NCI-H510A treated with DMSO at 0.1 percent for 48 hours (cell line): ENCODE data around the gene MAMSTR.
"Not testable (repeated sequence)": the region's sequence is repeated elsewhere in the genome, so short reads cannot be mapped to it uniquely, and the experiment has no call there.

ENCODE experiments used
- DNase-seq: peaks from one replicate; lab custom pipeline; 2025; lab: John Stamatoyannopoulos, UW

MAMSTR gene

DNA sequence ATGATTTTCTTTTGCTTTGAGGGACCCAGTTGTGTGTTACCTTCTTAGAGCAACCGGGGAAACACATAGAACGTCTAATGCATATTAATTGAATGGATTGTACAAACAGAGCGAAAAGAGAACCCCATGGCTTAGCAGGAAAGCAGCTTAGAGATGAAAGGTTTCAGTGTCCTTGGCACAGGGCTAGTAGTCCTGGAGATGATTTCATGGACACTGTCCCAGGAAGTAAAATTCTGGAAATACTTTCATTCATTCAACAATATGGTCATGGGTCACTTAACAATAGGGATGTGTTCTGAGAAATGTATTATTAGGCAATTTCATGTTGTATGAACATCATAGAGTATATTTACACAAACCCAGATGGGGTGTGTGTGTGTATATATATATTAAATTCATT is 33.4 kb downstream of the MAMSTR start:
- DNase-seq, result no peak

- no peak for DNase-seq
These were observed 33.9 kb downstream of the MAMSTR start for GRCh38 chr19:48685583-48685982.

DNA sequence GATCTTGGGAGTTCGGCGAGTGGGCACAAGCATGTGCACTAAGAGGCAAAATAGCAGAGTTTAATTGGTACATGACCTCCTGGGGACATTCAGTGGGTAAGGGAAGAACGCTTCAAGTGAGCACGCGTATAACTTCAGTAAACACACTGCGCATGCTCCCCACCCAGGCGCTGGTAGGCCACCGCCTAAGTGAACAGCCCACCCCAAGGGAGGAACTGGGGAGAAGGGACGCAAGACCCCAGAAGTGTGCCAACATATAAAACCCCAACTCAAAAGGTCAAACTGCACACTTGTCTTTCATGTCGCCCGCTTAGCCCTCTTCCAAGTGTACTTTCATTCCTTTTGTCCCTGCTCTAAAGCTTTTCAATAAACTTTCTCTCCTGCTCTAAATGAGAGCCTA is 36.2 kb downstream of the MAMSTR start:
- DNase-seq, result no peak

DNA sequence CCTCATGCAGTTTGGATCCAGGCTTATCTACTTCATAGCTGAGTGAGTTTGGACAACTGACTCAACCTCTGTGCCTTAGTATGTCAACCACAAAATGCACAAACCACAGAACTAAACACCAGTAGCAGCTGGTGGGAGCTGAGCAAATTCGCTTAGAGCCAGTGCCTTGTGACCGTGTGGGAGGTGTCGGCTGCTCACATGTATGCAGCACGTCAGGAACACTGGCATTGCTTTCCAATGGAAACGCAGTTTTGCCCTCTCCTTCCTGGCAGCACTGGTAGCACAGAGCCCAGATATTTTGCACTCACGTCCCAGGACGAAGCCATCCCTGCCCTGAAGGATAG is 38.4 kb downstream of the MAMSTR start:
- DNase-seq, result no peak

DNA sequence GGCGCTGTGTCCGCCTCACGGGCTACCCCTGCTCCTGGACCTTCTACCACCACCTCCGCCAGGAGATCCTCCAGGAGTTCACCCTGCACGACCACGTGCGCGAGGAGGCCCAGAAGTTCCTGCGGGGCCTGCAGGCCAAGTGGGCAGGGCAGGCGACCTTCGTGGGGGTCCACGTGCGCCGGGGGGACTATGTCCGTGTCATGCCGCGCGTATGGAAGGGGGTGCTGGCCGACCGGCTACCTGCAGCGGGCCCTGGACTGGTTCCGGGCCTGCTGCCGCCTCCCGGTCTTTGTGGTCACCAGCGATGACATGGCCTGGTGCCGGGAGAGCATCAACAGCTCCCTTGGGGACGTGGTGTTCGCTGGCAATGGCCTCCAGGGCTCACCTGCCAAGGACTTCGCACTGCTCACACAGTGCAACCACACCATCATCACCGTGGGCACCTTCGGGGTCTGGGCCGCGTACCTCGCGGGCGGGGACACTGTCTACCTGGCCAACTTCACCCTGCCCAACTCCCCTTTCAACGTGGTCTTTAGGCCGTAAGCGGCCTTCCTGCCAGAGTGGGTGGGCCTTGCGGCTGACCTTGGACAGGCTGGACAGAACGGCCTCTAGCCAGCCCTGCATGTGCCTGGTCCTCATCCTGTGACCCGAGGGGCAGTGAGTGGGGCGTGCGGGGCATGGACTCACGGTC is 38.9 kb downstream of the MAMSTR start:
- no peak for DNase-seq

DNA sequence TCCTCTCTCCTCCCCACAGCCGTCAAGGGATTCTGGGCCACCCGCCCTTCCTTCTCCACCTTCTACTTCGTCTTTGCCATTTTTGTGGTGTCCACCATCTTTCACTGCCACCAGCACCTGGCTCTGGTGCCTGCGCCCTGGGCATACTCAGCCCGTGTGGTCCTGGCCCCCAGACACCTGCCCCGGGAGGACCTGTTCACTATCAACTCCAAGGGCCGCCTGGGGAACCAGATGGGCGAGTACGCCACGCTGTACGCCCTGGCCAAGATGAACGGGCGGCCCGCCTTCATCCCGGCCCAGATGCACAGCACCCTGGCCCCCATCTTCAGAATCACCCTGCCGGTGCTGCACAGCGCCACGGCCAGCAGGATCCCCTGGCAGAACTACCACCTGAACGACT is 39.5 kb downstream of the MAMSTR start:
- DNase-seq, result not testable (repeated sequence)

DNA sequence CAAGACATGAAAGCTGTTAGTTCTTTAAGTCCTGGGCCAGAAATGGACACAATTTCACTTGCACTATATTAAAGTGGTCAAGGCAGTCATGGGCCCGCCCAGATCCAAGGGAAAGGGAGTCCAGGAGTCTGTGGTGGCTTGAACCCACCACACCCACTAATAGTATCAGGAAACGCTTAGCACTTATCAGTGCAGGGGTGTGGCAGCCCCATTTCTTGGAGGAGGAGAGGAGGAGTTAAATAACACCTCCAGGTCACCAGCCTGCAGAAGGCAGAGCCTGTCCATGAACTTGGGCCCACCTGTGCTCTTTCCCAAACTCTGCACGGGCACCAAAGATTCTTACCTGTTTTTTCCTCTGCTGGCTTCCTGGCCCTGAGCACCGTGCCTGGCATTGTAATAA is 41.3 kb downstream of the MAMSTR start:
- DNase-seq, result no peak

DNA sequence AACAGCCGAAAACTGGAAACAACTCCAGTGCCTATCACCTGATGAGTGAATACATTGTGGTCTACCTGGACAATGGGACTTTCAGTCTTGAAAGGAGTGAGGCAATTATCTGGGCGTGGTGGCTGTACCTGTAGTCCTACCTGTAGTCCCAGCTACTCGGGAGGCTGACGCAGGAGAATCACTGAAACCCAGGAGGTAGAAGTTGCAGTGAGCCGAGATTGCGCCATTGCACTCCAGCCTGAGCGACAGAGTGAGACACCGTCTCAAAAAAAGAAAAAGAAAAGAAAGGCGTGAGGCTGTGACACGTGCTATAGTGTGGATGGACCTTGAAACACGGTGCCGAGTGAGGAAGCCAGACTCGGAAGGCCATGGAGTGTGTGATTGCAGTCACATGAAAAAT is 42.6 kb downstream of the MAMSTR start:
- DNase-seq, result no peak

DNA sequence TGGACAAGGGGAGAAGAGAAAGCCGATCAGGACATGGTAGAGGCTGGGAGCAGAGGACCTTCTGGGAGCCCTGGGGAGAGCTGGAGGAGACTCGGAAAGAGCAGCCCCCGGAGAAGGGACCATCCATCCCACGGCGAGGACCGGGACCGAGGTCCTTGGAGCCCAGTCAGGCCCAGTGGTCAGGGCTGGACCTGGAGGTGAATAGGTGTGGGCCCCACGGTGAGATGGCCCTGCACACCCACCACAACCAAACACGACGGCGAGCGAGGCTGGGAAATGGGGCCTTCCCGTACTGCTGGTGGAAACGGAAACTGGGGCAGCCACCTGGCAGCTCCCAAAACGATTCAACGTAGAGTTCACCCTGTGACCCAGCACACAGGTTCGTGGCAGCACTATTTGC is 43.0 kb downstream of the MAMSTR start:
- DNase-seq, result no peak

- DNase-seq, result peak; percentile 85
These were observed 44.4 kb downstream of the MAMSTR start for GRCh38 chr19:48674921-48675824.

- no peak for DNase-seq
These were observed 45.2 kb downstream of the MAMSTR start for GRCh38 chr19:48674216-48674809.

DNA sequence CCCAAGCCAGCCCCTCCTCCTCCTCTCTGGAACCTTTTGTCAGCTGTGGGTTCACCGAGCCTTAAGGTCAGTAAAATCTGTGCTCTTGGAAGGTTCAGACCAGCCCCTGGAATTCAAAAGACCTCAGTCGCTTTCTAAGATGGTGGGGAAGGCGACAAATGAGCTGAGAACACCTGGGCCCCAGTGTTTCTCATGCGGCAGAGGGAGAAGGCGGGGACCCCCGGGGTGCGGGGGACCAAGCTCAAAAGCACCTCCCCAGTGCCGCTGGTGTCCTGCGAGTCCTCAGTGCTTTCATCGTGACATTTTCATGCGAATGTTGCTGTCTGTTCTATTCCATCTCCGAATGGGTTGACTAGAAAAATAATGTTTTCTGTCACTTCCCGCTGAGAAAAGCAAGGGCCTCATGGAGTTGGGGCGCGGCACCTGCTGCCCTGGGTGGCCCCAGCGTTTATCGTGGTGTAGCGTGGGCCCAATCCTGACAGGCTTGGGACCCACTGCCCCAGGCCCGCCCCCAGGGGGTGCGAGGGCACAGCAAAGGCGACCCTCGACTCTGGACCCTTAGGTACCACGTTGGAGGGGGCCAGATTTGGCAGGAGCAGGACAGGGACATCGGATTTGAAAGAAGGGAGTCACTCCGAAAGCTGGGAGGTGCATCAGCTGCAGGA is 46.0 kb downstream of the MAMSTR start:
- DNase-seq, result no peak

- DNase-seq, result no peak
These were observed 46.5 kb downstream of the MAMSTR start, which contains the start of gene NTN5 for GRCh38 chr19:48672994-48673393. TSS of gene NTN5 (minus strand) at chr19:48673017. CDS start at chr19:48670986, 2,031 bp downstream.

DNA sequence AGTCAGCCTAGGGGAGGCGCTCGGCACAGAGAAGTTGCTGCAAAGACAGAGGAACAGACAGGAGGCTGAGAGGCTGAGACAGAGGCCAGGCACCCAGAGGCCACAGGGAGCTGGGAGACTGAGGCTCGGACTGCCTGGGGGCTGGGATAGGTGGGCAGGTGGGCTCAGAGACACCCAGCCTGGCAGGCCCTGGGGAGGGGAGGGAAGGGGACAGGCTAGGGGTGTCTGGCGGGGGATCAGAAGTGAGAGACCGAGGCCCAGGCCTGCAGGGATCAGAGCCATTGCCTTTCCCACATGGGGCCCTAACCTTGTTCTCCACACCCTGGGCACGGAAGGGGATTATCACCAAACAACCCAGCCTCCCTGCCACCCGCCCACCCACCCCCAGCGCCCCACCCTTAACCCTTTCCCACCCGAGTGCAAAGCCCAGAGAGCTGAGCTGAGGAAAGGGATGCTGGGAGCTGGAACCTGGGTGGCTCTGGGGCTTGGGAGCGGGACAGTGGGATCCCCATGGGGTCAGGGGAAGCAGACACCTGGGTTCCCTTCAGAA is 48.0 kb downstream of the MAMSTR start:
- no peak for DNase-seq

GRCh38 chr19:48670699-48671445 is 48.7 kb downstream of the MAMSTR start:
- DNase-seq, result no peak

GRCh38 chr19:48669903-48670668 is 49.4 kb downstream of the MAMSTR start:
- DNase-seq, result no peak

DNA sequence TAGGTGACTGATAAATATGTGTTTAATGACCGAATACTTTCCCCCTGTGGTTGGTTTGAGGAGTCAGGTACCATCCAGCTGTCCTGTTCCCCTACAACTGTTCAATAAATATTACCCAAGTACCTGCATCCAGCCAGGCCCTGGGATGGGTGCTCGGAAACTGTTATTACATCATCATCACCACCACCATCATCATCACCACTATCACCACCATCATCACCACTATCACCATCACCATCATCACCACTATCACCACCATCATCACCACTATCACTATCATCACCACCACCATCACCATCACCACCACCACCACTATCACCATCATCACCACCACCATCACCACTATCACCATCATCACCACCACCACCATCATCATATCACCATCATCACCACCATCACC is 50.8 kb downstream of the MAMSTR start:
- no peak for DNase-seq

DNA sequence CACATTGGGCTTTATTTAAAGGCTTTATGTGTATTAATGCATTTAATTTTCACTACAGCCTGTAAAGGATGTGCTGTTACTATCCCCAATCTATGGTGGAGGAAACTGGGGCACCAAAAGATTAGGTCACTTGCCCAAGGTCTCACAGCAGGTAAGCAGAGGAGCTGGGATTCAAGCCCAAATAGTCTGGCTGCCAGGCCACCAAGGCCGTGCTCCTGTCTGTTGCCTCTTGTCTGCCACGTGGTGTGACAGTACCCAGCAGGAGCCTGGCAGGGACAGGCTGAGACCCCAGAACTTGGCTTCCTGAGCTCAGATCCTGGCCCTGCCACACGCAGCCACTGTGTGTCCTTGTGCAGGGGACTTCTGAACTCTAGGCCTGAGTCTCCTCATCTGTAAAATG is 51.2 kb downstream of the MAMSTR start:
- DNase-seq, result no peak

GRCh38 chr19:48665786-48666185 is 53.7 kb downstream of the MAMSTR start:
- no peak for DNase-seq

- no peak for DNase-seq
These were observed 55.0 kb downstream of the MAMSTR start for GRCh38 chr19:48664476-48664875.

GRCh38 chr19:48663667-48664066 is 55.9 kb downstream of the MAMSTR start:
- no peak for DNase-seq
